K562 (cell line): ENCODE measurements around the gene ANKS1A. TPM values are rescaled to one million over a fixed set of nuclear protein-coding genes. Genes with fewer than 3 reads are reported as not detected.
A peak's percentile ranks its signal among the peaks of the same experiment; 100 is the strongest.

Source experiments
- ATF6 ChIP-seq: sonication (generic); formaldehyde crosslinking; IDR thresholded peaks from 2 replicates; pipeline ENCODE4 v1.4.0; 2020; ENCODE audit warnings: mild to moderate bottlenecking, missing genetic modification reagents
- BCLAF1 ChIP-seq, 2 experiments: fragments of 450-650 bp in 1 of 2; IDR thresholded peaks; 2 replicates each; pipeline ENCODE4 v1.6.1; 2011 to 2017; ENCODE audit warnings: low read depth in 2 of 2, antibody characterized with exemption in 1 of 2, borderline replicate concordance in 1 of 2, low read length in 1 of 2, mild to moderate bottlenecking in 1 of 2, mixed read lengths in 1 of 2; ENCODE audit not compliant: control insufficient read depth in 1 of 2
- DDX20 ChIP-seq: fragments of 450-650 bp; IDR thresholded peaks from 2 replicates; pipeline ENCODE4 v1.6.1; 2016; ENCODE audit warnings: missing genetic modification characterization, low read depth, mild to moderate bottlenecking, missing compliant biosample characterization, moderate library complexity
- GTF2E2 ChIP-seq: fragments of 200-800 bp; sonication (Bioruptor generic); IDR thresholded peaks from 2 replicates; pipeline ENCODE4 v1.6.1; 2016; ENCODE audit warnings: missing genetic modification characterization, missing compliant biosample characterization
- HCFC1 ChIP-seq: IDR thresholded peaks from 2 replicates; pipeline ENCODE4 v1.6.1; 2012; ENCODE audit warnings: low read depth, low read length, improper control_type of control experiment
- KHSRP ChIP-seq: fragments of 450-650 bp; IDR thresholded peaks from 2 replicates; pipeline ENCODE4 v1.6.1; 2017
- MAFG ChIP-seq: fragments of 450-650 bp; conservative IDR thresholded peaks from 2 replicates; pipeline ENCODE4 v1.6.1; 2016; ENCODE audit warnings: missing genetic modification characterization, missing compliant biosample characterization
- NCOA6 ChIP-seq: fragments of 450-650 bp; IDR thresholded peaks from 2 replicates; pipeline ENCODE4 v1.6.1; 2017; ENCODE audit warnings: mild to moderate bottlenecking
- NR2C1 ChIP-seq, 2 experiments: fragments of 450-650 bp; IDR thresholded peaks; 2 replicates each; pipeline ENCODE4 v1.6.1; 2017; ENCODE audit warnings: mild to moderate bottlenecking in 2 of 2, antibody characterized with exemption in 1 of 2, inconsistent platforms in 1 of 2, missing compliant biosample characterization in 1 of 2, missing genetic modification characterization in 1 of 2
- NUFIP1 ChIP-seq: fragments of 450-650 bp; IDR thresholded peaks from 2 replicates; pipeline ENCODE4 v1.6.1; 2018; ENCODE audit not compliant: partially characterized antibody
- PHTF2 ChIP-seq: fragments of 250-450 bp; sonication (Bioruptor Pico); IDR thresholded peaks from 2 replicates; pipeline ENCODE4 v1.5.0; 2021; ENCODE audit warnings: mild to moderate bottlenecking
- RBBP5 ChIP-seq: fragments of 200-600 bp; sonication (generic); IDR thresholded peaks from 2 replicates; pipeline ENCODE4 v1.6.1; 2012; ENCODE audit warnings: borderline replicate concordance, mild to moderate bottlenecking, low read length, control low read depth, inconsistent platforms; ENCODE audit not compliant: insufficient read depth, poor library complexity, severe bottlenecking
- SIX5 ChIP-seq, 2 experiments: IDR thresholded peaks; 2 replicates each; pipeline ENCODE4 v1.6.1; 2011; ENCODE audit warnings: low read length in 2 of 2, borderline replicate concordance in 1 of 2, low read depth in 1 of 2, mild to moderate bottlenecking in 1 of 2, moderate library complexity in 1 of 2; ENCODE audit not compliant: insufficient read depth in 1 of 2
- SMARCC2 ChIP-seq: fragments of 450-650 bp; IDR thresholded peaks from 2 replicates; pipeline ENCODE4 v1.6.1; 2017; ENCODE audit warnings: antibody characterized with exemption, moderate library complexity, mild to moderate bottlenecking, low read depth
- SREBF1 ChIP-seq: fragments of 150-350 bp; IDR thresholded peaks from 2 replicates; pipeline ENCODE4 v1.6.1; 2014; ENCODE audit warnings: antibody characterized with exemption, low read depth, low read length, borderline replicate concordance
- TFAM ChIP-seq: fragments of 250-450 bp; sonication (Bioruptor Pico); conservative IDR thresholded peaks from 2 replicates; pipeline ENCODE4 v1.5.0; 2021; ENCODE audit warnings: mild to moderate bottlenecking, moderate library complexity
- UBTF ChIP-seq, 2 experiments: IDR thresholded peaks; 2 replicates each; pipeline ENCODE4 v1.6.1; 2012; ENCODE audit warnings: improper control_type of control experiment in 2 of 2, low read depth in 2 of 2, low read length in 2 of 2, borderline replicate concordance in 1 of 2
- ZNF263 ChIP-seq: sonication (generic); formaldehyde crosslinking; IDR thresholded peaks from 2 replicates; pipeline ENCODE4 v1.8.0; 2022; ENCODE audit warnings: mild to moderate bottlenecking, missing genetic modification reagents, borderline replicate concordance
- ZNF551 ChIP-seq: fragments of 250-450 bp; sonication (Bioruptor Pico); IDR thresholded peaks from 2 replicates; pipeline ENCODE4 v1.5.0; 2021; ENCODE audit warnings: mild to moderate bottlenecking, moderate library complexity
- ZNF583 ChIP-seq: fragments of 250-450 bp; sonication (Bioruptor Pico); IDR thresholded peaks from 2 replicates; pipeline ENCODE4 v1.4.0; 2020
- polyA plus RNA-seq, 8 experiments: library from polyadenylated mRNA; depleted of rRNA in 4 of 8; stranded (reverse) in 5 of 8; unstranded in 3 of 8; fragments of >200 nt; fragmentation: Nextera tagmentation in 2 of 8; fragmentation: Illumina TruSeq in 1 of 8; extraction: Ambion mirVana in 2 of 8; extraction: Trizol in 1 of 8; gene quantifications; 2 replicates each; pipeline versions ENCODE4 v1.2.1 to v1.2.3, GENCODE V29; 2011 to 2014; ENCODE audit warnings: inconsistent platforms in 1 of 8, missing spikeins in 1 of 8
- total RNA-seq, 7 experiments: library from RNA; depleted of rRNA in 6 of 7; stranded (reverse); fragments of >200 nt in 6 of 7; fragmentation: Illumina TruSeq in 2 of 7; extraction: Trizol in 2 of 7; gene quantifications; 2 replicates each; pipeline versions ENCODE4 v1.2.1 to v1.2.3, GENCODE V29; 2011 to 2021; ENCODE audit warnings: low replicate concordance in 1 of 7

Gene ANKS1A
- total and polyA plus RNA-seq, 9 of the 15 experiments (the other 6 are each of a cell fraction or from before 2014, with no cell fraction given): 1.1 to 13.8 (median 5.3) TPM

- no peak for TF ChIP-seq BCLAF1 (IDR thresholded peaks at IDR 0.05; ENCODE audit: borderline replicate concordance in 1 of 2, control insufficient read depth in 1 of 2, low read depth in 2 of 2, low read length in 1 of 2)
- no peak for TF ChIP-seq DDX20 (tag)
- TF ChIP-seq SREBF1: no peak
- TF ChIP-seq ZNF551 (CRISPR knock-in tag): no peak
- TF ChIP-seq ZNF263: no peak
- no peak for TF ChIP-seq GTF2E2 (tag)
- no peak for TF ChIP-seq TFAM
- no peak for TF ChIP-seq HCFC1
- peak; percentile 63; the same call in 1 of the 2 replicates for TF ChIP-seq KHSRP
- peak; percentile 93 for TF ChIP-seq SMARCC2
- TF ChIP-seq NR2C1 (IDR thresholded peaks at IDR 0.05): peak; percentile 40; the same call in 1 of the 2 replicates
- TF ChIP-seq NR2C1 (tag; IDR thresholded peaks at IDR 0.05): no peak; the same call in 1 of the 2 replicates
- TF ChIP-seq UBTF (IDR thresholded peaks at IDR 0.05; ENCODE audit: borderline replicate concordance in 1 of 2, low read depth in 2 of 2, low read length in 2 of 2): no peak
- TF ChIP-seq PHTF2 (CRISPR knock-in tag): no peak
- TF ChIP-seq ATF6: no peak
- TF ChIP-seq SIX5 (IDR thresholded peaks at IDR 0.05; ENCODE audit: borderline replicate concordance in 1 of 2, insufficient read depth in 1 of 2, low read depth in 1 of 2, low read length in 2 of 2): no peak
- TF ChIP-seq RBBP5: no peak
- TF ChIP-seq MAFG: no peak
- TF ChIP-seq NCOA6: no peak; the same call in 1 of the 2 replicates
- TF ChIP-seq NUFIP1: no peak
- TF ChIP-seq ZNF583: no peak
Observed at GRCh38 chr6:34865107-34865506, 23.9 kb upstream of the ANKS1A start (continued).
